HG02571 (cell line): ENCODE measurements around the gene SPRED2.

Experiments used
- ATAC-seq: cut with Tn5 transposase; IDR thresholded peaks from one replicate; pipeline ENCODE4 v1.9.1; 2021; ENCODE audit warnings: mild to moderate bottlenecking, moderate library complexity; ENCODE audit not compliant: unreplicated experiment

The SPRED2 gene

GRCh38 chr2:65287364-65287763 lies 145.0 kb downstream of the SPRED2 start:
- no peak for ATAC-seq

- no peak for ATAC-seq
These were observed 149.8 kb downstream of the SPRED2 start for GRCh38 chr2:65282477-65283053.

GRCh38 chr2:65281627-65282351 lies 150.6 kb downstream of the SPRED2 start:
- ATAC-seq: no peak

- ATAC-seq: no peak
These were observed 152.6 kb downstream of the SPRED2 start for GRCh38 chr2:65279756-65280155.

GRCh38 chr2:65278531-65278981 lies 153.8 kb downstream of the SPRED2 start:
- ATAC-seq: no peak

GRCh38 chr2:65277791-65278483 lies 154.5 kb downstream of the SPRED2 start:
- no peak for ATAC-seq

- no peak for ATAC-seq
These were observed 155.3 kb downstream of the SPRED2 start for GRCh38 chr2:65277118-65277517.

GRCh38 chr2:65276609-65277008 lies 155.8 kb downstream of the SPRED2 start:
- no peak for ATAC-seq

- ATAC-seq: no peak
These were observed 157.1 kb downstream of the SPRED2 start for GRCh38 chr2:65275141-65275915.

GRCh38 chr2:65273344-65273743 lies 159.1 kb downstream of the SPRED2 start:
- ATAC-seq: no peak

GRCh38 chr2:65268957-65269356 lies 163.4 kb downstream of the SPRED2 start:
- ATAC-seq: no peak

GRCh38 chr2:65267008-65267407 lies 165.4 kb downstream of the SPRED2 start:
- no peak for ATAC-seq

- no peak for ATAC-seq
These were observed 166.7 kb downstream of the SPRED2 start for GRCh38 chr2:65265671-65266045.

GRCh38 chr2:65264821-65265670 lies 167.4 kb downstream of the SPRED2 start:
- ATAC-seq: no peak

GRCh38 chr2:65263986-65264385 lies 168.4 kb downstream of the SPRED2 start:
- ATAC-seq: no peak

- no peak for ATAC-seq
These were observed 169.1 kb downstream of the SPRED2 start for GRCh38 chr2:65263262-65263661.

- ATAC-seq: no peak
These were observed 170.7 kb downstream of the SPRED2 start for GRCh38 chr2:65261676-65262075.
